Liver (tissue), 3 donors: ENCODE measurements around the gene CCM2L.

Experiments
- EGR1 ChIP-seq, 2 donors: IDR thresholded peaks; 2 replicates each; pipeline ENCODE4 v1.6.1; 2016 to 2018; ENCODE audit warnings: antibody characterized with exemption in 2 of 2, low read depth in 2 of 2
- JUND ChIP-seq, 2 donors: IDR thresholded peaks; 2 replicates each; pipeline ENCODE4 v1.6.1; 2016; ENCODE audit warnings: antibody characterized with exemption in 2 of 2
- TAF1 ChIP-seq: conservative IDR thresholded peaks from 2 replicates; pipeline ENCODE4 v1.6.1; 2016; ENCODE audit warnings: antibody characterized with exemption, mild to moderate bottlenecking
- TF ChIP-seq, protein P1 (sequence below): fragments of 150-350 bp; IDR thresholded peaks from 2 replicates; pipeline ENCODE4 v1.5.1; 2017; ENCODE audit warnings: improper control_type of control experiment, low read depth, low read length; ENCODE audit not compliant: missing input control
- donor health status: healthy.
- donor health status: healthy.

DNA sequence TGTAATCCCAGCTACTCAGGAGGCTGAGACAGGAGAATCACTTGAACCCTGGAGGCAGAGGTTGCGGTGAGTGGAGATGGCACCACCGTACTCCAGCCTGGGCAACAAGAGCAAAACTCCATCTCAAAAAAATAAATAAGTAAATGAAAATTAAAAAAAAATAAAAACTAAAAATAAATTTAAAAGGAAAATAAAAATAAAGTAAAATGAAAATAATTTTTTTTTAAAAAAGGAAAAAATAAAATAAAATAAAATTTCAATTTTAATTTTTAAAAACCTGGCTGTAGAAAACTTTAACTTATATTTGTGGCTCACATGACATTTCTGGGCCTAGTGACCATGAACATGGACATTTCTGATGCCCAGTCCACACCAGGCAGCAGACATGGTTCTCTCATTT is 57.9 kb downstream of the CCM2L start:
- no peak for TF ChIP-seq EGR1 (IDR thresholded peaks at IDR 0.05; ENCODE audit: low read depth in 2 of 2)
- TF ChIP-seq, protein P1, sequence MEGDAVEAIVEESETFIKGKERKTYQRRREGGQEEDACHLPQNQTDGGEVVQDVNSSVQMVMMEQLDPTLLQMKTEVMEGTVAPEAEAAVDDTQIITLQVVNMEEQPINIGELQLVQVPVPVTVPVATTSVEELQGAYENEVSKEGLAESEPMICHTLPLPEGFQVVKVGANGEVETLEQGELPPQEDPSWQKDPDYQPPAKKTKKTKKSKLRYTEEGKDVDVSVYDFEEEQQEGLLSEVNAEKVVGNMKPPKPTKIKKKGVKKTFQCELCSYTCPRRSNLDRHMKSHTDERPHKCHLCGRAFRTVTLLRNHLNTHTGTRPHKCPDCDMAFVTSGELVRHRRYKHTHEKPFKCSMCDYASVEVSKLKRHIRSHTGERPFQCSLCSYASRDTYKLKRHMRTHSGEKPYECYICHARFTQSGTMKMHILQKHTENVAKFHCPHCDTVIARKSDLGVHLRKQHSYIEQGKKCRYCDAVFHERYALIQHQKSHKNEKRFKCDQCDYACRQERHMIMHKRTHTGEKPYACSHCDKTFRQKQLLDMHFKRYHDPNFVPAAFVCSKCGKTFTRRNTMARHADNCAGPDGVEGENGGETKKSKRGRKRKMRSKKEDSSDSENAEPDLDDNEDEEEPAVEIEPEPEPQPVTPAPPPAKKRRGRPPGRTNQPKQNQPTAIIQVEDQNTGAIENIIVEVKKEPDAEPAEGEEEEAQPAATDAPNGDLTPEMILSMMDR, result no peak
- TF ChIP-seq JUND (IDR thresholded peaks at IDR 0.05), result no peak
- no peak for TF ChIP-seq TAF1
